ENCODE results near the gene UQCRQ.

GRCh38 chr5:132915681-132916080 is 49.2 kb downstream of the UQCRQ start:
- TF ChIP-seq CTCF (IDR thresholded peaks at IDR 0.05 in 4 of 5, conservative IDR thresholded peaks at IDR 0.05 in 1 of 5), result no peak
- TF ChIP-seq POLR2A (IDR thresholded peaks at IDR 0.05), result no peak
